RWPE1 (cell line): ENCODE results near the gene MARCHF4.

Experiments used
- CTCF ChIA-PET: fragments of 350-600 bp; sonication (Branson Sonifier 250); formaldehyde crosslinking; extraction: SDS; loops from one replicate; lab custom pipeline; 2021; lab: Yijun Ruan, JAX
- POLR2A ChIA-PET: fragments of 400-600 bp; formaldehyde crosslinking; extraction: SDS; loops from one replicate; lab custom pipeline; 2020; ENCODE audit warnings: antibody characterized with exemption; ENCODE audit not compliant: low non-redundant PET; lab: Yijun Ruan, JAX
- DNase-seq: peaks from one replicate; pipeline ENCODE4 v3.0.0; 2012; ENCODE audit warnings: low spot score
- H3K27ac ChIP-seq: fragments of 450-650 bp; 2 replicates; pipeline ENCODE4 v1.5.1; 2017
- CTCF ChIP-seq: fragments of 450-650 bp; conservative IDR thresholded peaks from 2 replicates; pipeline ENCODE4 v1.5.1; 2017; ENCODE audit warnings: low read depth, mild to moderate bottlenecking

Gene MARCHF4

DNA sequence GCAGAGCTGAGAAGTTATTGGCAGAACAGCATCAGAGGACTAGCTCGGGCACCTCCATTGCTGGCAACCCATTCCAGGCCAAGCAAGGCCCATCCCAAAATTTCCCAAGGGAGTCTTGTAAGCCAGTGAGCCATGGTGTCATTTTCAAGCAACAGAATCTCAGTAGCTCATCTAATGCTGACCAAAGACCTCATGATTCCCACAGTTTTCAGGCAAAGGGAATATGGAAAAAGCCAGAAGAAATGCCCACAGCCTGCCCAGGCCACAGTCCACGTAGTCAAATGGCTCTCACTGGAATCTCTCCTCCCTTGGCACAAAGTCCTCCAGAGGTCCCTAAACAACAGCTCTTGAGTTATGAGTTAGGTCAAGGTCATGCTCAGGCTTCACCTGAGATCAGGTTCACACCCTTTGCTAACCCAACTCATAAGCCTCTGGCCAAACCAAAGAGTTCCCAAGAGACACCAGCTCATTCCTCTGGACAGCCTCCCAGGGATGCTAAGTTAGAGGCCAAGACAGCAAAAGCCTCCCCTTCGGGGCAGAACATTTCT lies 42.6 kb upstream of the MARCHF4 start:
- POLR2A ChIA-PET = no interaction called here
- TF ChIP-seq CTCF = no peak
- CTCF ChIA-PET = interaction anchor here (0.5 kb wide), 1 partner anchor 147 kb away, joined by 7 read pairs; no protein-coding TSS in a partner anchor
- no peak for DNase-seq
- H3K27ac ChIP-seq = no peak overlapping the region

- CTCF ChIA-PET = no interaction called here
- no peak for DNase-seq
- no peak overlapping the region for H3K27ac ChIP-seq
- POLR2A ChIA-PET = no interaction called here
- TF ChIP-seq CTCF = no peak
These were observed 41.6 kb upstream of the MARCHF4 start for GRCh38 chr2:216413882-216414281.

DNA sequence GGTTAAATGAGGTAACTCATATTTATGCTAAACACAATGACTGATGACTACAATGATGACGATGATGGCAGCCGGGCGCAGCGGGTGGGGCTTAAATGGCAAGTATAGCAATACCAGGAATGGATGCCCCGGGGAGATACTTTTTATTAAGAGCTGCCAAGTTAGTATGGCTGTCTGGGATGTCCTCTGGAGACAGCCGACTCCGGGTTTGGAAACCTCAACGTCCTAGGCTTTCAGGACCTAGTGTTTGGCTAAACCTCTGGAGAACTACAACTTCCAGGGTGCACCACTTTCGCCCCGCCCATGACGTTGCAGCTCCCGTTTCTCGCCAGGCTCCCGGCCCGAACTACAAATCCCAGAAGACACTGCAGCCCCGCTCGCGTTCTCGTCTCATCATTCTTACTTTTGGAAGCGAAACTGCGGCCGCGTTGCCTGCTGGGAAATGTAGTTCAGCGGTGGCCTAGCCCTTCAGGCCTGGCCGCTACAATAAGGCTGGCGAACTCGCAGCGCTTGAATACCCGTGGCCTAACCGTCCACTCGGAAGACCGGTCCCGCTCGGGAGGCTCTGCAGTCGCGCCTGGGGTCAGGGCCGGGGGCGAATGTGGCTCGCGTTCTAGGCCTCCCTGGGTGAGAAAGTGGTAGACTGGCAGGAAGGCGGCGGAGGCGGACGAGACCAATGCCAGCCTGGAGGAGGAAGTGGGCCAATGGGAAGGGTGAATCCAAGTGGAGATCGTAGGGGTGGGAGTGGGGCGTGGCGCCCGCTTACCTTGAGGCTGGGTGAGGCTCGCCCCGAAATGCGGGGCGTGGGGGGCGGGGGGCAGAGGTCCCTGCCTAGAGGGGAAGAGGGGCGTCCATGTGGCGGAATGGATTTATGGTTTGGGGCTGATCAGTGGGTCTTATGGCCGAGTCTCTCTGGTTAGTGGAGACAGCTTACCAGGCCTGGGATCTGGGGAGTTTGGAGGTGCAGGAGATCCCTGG lies 40.0 kb upstream of the MARCHF4 start, which contains the start of gene SMARCAL1:
Gene SMARCAL1 (plus strand): TSS at position 463 of the 978 bp plus-strand sequence. CDS start 2,221 bp downstream, outside the sequence.
- H3K27ac ChIP-seq = peak within 1 kb of the TSS; percentile 87
- DNase-seq = peak; percentile 97
- no peak for TF ChIP-seq CTCF
- ChIA-PET POLR2A (interaction anchor here (0.5 to 0.7 kb wide), 3 partner anchors 92 to 376 kb away, joined by 5 to 21 read pairs (median 5); no protein-coding TSS in a partner anchor), CTCF (interaction anchor here (0.6 to 0.7 kb wide), 2 partner anchors 166 to 298 kb away, joined by 3 read pairs; no protein-coding TSS in a partner anchor)

DNA sequence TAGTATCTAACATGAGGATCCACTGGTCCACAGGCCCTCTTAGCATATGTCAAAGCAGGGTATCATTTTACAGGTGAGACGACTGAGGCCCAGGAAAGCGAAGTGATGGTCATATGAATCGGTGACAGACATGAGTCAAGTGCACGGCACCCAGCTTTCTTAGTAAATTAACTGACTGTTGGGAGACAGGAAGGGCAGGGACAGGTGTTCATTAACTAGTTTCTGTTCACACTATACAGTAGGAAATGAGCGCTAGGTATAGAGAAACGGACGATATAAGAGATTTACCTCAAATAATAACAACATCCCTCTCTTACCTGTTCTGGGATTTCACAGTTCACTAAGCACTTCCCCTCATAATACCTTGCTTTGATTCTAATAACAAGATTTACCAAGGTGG lies 38.3 kb upstream of the MARCHF4 start:
- no peak overlapping the region for H3K27ac ChIP-seq
- no peak for DNase-seq
- no peak for TF ChIP-seq CTCF
- ChIA-PET CTCF (no interaction called here), POLR2A (no interaction called here)

GRCh38 chr2:216408426-216409290 lies 36.4 kb upstream of the MARCHF4 start:
- no peak overlapping the region for H3K27ac ChIP-seq
- ChIA-PET CTCF (no interaction called here), POLR2A (no interaction called here)
- DNase-seq = no peak
- TF ChIP-seq CTCF = no peak

DNA sequence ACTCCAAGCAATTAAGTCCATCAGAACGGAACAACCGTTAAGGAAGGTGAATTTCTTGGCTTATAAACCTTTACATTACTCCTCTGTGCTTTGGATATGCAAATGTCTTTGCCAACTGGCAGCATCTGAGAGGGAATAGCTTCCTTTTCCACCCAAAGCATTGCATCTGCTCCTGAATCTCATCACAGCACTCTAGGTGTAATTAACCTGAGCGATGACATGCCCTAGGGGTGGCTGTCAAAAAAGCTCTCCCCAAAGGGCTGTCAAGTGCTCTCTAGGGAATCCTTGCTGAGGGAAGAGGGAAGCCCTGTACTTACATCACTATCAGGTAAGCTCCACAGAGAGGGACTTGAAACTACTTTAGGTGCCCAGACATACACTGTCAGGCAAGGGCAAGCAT lies 34.5 kb upstream of the MARCHF4 start:
- no peak overlapping the region for H3K27ac ChIP-seq
- no peak for DNase-seq
- ChIA-PET POLR2A (no interaction called here), CTCF (no interaction called here)
- no peak for TF ChIP-seq CTCF
